Panc1 (cell line): ENCODE measurements around the gene GPR176. TPM values are rescaled to one million over a fixed set of nuclear protein-coding genes. Genes with fewer than 3 reads are reported as not detected.

Source experiments
- ATAC-seq: fragments of 200-7000 bp; cut with Tn5 transposase; 2 replicates; pipeline ENCODE4 v1.9.1; 2020; ENCODE audit warnings: mild to moderate bottlenecking, moderate library complexity
- BruUV-seq: library from RNA; stranded (reverse); fragments of 400-500 nt; replicated peaks from 2 replicates; lab custom pipeline; 2021; lab: Mats Ljungman, UMichigan
- CTCF ChIA-PET: fragments of 300-600 bp; sonication (Branson Sonifier 250); formaldehyde crosslinking; loops from one replicate; lab custom pipeline; 2022; ENCODE audit warnings: antibody characterized with exemption; lab: Charles Lee
- POLR2A ChIA-PET: fragments of 300-600 bp; sonication (Branson Sonifier 250); formaldehyde crosslinking; loops from one replicate; lab custom pipeline; 2022; ENCODE audit warnings: antibody characterized with exemption; lab: Charles Lee
- DNase-seq: peaks from one replicate; pipeline ENCODE4 v3.0.0-alpha.2; 2010; ENCODE audit warnings: low read depth, low spot score
- H3K27ac ChIP-seq: 2 replicates; pipeline ENCODE4 v1.5.1; 2011; ENCODE audit warnings: mild to moderate bottlenecking, low read length, inconsistent platforms
- H3K27me3 ChIP-seq: fragments of 200-500 bp; sonication (Bioruptor generic); 2 replicates; pipeline ENCODE4 v1.6.0; 2014; ENCODE audit warnings: low read length, inconsistent platforms; ENCODE audit not compliant: control insufficient read depth, insufficient read depth
- H3K36me3 ChIP-seq: fragments of 200-500 bp; sonication (Bioruptor generic); 2 replicates; pipeline ENCODE4 v1.5.1; 2014; ENCODE audit warnings: inconsistent platforms, mild to moderate bottlenecking, low read length, moderate library complexity; ENCODE audit not compliant: control insufficient read depth, insufficient read depth
- H3K4me1 ChIP-seq: 2 replicates; pipeline ENCODE4 v1.5.1; 2011; ENCODE audit warnings: inconsistent platforms, mild to moderate bottlenecking, low read length, moderate library complexity; ENCODE audit not compliant: control insufficient read depth, insufficient read depth
- H3K4me3 ChIP-seq, 2 experiments: 2 replicates each; pipeline ENCODE4 v1.5.1; 2011 to 2012; ENCODE audit warnings: low read depth in 2 of 2, low read length in 2 of 2, mild to moderate bottlenecking in 2 of 2, inconsistent platforms in 1 of 2, moderate library complexity in 1 of 2
- H3K9me3 ChIP-seq: fragments of 200-500 bp; sonication (Bioruptor generic); 2 replicates; pipeline ENCODE4 v1.5.1; 2014; ENCODE audit warnings: low read depth, mild to moderate bottlenecking, inconsistent platforms, low read length, moderate library complexity; ENCODE audit not compliant: control insufficient read depth, insufficient read depth
- POLR2AphosphoS5 ChIP-seq: IDR thresholded peaks from 2 replicates; pipeline ENCODE4 v1.6.1; 2012; ENCODE audit warnings: mild to moderate bottlenecking, low read depth, low read length, moderate library complexity
- SIN3A ChIP-seq: IDR thresholded peaks from 2 replicates; pipeline ENCODE4 v1.6.1; 2012; ENCODE audit warnings: low read depth, mild to moderate bottlenecking, low read length, moderate library complexity, borderline replicate concordance; ENCODE audit not compliant: insufficient read depth
- TCF7L2 ChIP-seq: IDR thresholded peaks from 2 replicates; pipeline ENCODE4 v1.6.1; 2011; ENCODE audit warnings: mild to moderate bottlenecking, low read depth, low read length, inconsistent platforms
- in situ Hi-C: cut with HindIII; loops from 2 replicates; pipeline ENCODE4 v1.10.0; 2016; ENCODE audit warnings: low sequenced_read_pairs, low pct_unique_long_range_greater_than_20kb
- intact Hi-C: fragments of 100-400 bp; cut with micrococcal nuclease; formaldehyde crosslinking; loops from one replicate; pipeline ENCODE4 v1.10.0; 2022; ENCODE audit not compliant: unreplicated experiment
- total RNA-seq: library from RNA; stranded (reverse); gene quantifications from one replicate; pipeline ENCODE4 v1.2.1, GENCODE V29; 2021; ENCODE audit not compliant: unreplicated experiment
- TF ChIP-seq, protein P1 (sequence below), 2 experiments: IDR thresholded peaks; 2 replicates each; pipeline ENCODE4 v1.6.1; 2011 to 2012; ENCODE audit warnings: low read depth in 2 of 2, control low read depth in 1 of 2, low read length in 1 of 2, mild to moderate bottlenecking in 1 of 2, moderate library complexity in 1 of 2; ENCODE audit not compliant: insufficient read depth in 1 of 2
- TF ChIP-seq, protein P2 (sequence below): fragments of 450-650 bp; IDR thresholded peaks from 2 replicates; pipeline ENCODE4 v1.5.1; 2017; ENCODE audit warnings: mild to moderate bottlenecking

Gene GPR176
- total RNA-seq, 1 experiment from 2014 or later: 12.7 TPM

DNA sequence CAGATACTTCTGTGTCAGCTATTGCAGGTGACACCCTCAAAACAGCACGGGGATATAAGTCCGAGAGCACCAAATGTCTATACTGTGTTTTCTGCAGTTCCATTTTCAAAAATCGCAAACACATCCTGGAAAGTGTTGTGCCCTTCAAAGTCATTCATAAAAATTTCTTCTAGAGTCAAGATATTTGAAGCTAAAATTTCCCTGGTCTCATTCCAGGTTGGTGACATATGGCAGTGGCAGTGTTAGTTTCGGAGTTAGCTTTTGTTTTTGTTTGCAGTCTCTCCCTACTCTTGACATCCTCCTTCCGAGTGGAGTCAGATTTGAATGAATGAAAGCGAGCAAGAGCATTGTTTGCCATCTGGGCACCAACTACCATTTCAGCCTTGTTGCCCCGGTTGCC, 134.2 kb downstream of the GPR176 start:
- Histone ChIP-seq H3K27me3 (no peaks in the 10 kb centered on the region), H3K36me3 (no peaks in the 10 kb centered on the region), H3K4me3 (no peak overlapping the region; a peak in 1 of 4 replicates), H3K27ac (no peak overlapping the region), H3K4me1 (peaks cover 37% of the 10 kb centered on the region), H3K9me3 (no peaks in the 10 kb centered on the region)
- ChIA-PET CTCF (no interaction called here), POLR2A (interaction anchor here (0.7 kb wide), 1 partner anchor 398 kb away, joined by 3 read pairs; no protein-coding TSS in a partner anchor)
- no peak for TF ChIP-seq SIN3A
- TF ChIP-seq, protein P1, sequence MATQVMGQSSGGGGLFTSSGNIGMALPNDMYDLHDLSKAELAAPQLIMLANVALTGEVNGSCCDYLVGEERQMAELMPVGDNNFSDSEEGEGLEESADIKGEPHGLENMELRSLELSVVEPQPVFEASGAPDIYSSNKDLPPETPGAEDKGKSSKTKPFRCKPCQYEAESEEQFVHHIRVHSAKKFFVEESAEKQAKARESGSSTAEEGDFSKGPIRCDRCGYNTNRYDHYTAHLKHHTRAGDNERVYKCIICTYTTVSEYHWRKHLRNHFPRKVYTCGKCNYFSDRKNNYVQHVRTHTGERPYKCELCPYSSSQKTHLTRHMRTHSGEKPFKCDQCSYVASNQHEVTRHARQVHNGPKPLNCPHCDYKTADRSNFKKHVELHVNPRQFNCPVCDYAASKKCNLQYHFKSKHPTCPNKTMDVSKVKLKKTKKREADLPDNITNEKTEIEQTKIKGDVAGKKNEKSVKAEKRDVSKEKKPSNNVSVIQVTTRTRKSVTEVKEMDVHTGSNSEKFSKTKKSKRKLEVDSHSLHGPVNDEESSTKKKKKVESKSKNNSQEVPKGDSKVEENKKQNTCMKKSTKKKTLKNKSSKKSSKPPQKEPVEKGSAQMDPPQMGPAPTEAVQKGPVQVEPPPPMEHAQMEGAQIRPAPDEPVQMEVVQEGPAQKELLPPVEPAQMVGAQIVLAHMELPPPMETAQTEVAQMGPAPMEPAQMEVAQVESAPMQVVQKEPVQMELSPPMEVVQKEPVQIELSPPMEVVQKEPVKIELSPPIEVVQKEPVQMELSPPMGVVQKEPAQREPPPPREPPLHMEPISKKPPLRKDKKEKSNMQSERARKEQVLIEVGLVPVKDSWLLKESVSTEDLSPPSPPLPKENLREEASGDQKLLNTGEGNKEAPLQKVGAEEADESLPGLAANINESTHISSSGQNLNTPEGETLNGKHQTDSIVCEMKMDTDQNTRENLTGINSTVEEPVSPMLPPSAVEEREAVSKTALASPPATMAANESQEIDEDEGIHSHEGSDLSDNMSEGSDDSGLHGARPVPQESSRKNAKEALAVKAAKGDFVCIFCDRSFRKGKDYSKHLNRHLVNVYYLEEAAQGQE (IDR thresholded peaks at IDR 0.05; ENCODE audit: insufficient read depth in 1 of 2, low read depth in 2 of 2, low read length in 1 of 2): no peak
- TF ChIP-seq, protein P2, sequence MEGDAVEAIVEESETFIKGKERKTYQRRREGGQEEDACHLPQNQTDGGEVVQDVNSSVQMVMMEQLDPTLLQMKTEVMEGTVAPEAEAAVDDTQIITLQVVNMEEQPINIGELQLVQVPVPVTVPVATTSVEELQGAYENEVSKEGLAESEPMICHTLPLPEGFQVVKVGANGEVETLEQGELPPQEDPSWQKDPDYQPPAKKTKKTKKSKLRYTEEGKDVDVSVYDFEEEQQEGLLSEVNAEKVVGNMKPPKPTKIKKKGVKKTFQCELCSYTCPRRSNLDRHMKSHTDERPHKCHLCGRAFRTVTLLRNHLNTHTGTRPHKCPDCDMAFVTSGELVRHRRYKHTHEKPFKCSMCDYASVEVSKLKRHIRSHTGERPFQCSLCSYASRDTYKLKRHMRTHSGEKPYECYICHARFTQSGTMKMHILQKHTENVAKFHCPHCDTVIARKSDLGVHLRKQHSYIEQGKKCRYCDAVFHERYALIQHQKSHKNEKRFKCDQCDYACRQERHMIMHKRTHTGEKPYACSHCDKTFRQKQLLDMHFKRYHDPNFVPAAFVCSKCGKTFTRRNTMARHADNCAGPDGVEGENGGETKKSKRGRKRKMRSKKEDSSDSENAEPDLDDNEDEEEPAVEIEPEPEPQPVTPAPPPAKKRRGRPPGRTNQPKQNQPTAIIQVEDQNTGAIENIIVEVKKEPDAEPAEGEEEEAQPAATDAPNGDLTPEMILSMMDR: no peak
- no peak for TF ChIP-seq POLR2AphosphoS5
- no peak for TF ChIP-seq TCF7L2
- ATAC-seq (no peak), DNase-seq (no peak)
- intact Hi-C loops (loop anchor here (2.0 to 10.0 kb wide), 2 partner anchors 89 to 249 kb away; partner anchors contain the start of gene SRP14), in situ Hi-C loops (no loop called here)
- BruUV-seq: no TSS peak

DNA sequence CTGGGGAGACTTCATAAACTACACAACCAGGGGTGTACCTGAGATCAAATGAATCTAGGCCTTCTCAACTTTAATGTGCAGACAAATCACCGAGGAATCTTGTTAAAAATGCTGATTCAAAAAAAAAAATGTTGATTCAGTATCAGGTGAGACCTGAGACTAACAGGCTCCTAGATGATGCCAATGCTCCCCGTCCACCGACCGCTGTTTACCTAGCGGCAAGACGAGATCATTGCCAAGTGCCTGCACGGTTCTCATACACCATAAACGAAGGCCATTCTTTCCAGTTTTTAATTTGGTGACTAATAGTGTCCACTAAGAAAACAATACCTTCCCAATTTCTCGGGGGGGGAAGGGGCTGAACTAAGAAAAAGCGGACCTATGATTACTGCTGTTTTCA, 134.9 kb downstream of the GPR176 start:
- no peaks in the 10 kb centered on the region for H3K9me3 ChIP-seq
- H3K36me3 ChIP-seq: no peaks in the 10 kb centered on the region
- POLR2A ChIA-PET: interaction anchor here (0.7 kb wide), 1 partner anchor 399 kb away, joined by 3 read pairs; no protein-coding TSS in a partner anchor
- in situ Hi-C loops: no loop called here
- no TSS peak for BruUV-seq
- H3K27ac ChIP-seq: peak overlapping the region; percentile 13; the same call in 1 of the 2 replicates
- DNase-seq (no peak), ATAC-seq (no peak)
- intact Hi-C loops: loop anchor here (10.0 kb wide), 1 partner anchor 250 kb away; the partner anchor contains the start of gene SRP14
- H3K4me3 ChIP-seq: no peak overlapping the region
- H3K27me3 ChIP-seq: no peaks in the 10 kb centered on the region
- TF ChIP-seq, protein P1 (IDR thresholded peaks at IDR 0.05; ENCODE audit: insufficient read depth in 1 of 2, low read depth in 2 of 2, low read length in 1 of 2): no peak
- TF ChIP-seq, protein P2: no peak
- TF ChIP-seq SIN3A: no peak
- no peak for TF ChIP-seq TCF7L2
- TF ChIP-seq POLR2AphosphoS5: no peak
- H3K4me1 ChIP-seq: peaks cover 37% of the 10 kb centered on the region
- CTCF ChIA-PET: no interaction called here
